HCT116 (cell line): ENCODE measurements around the gene ERC2. TPM values are rescaled to one million over a fixed set of nuclear protein-coding genes. Genes with fewer than 3 reads are reported as not detected.

Source experiments
- ATAC-seq: fragments of 200-7000 bp; cut with Tn5 transposase; 2 replicates; pipeline ENCODE4 v1.9.1; 2020; ENCODE audit warnings: mild to moderate bottlenecking, moderate library complexity
- BruUV-seq: library from RNA; stranded (reverse); fragments of 400-500 nt; replicated peaks from 2 replicates; lab custom pipeline; 2021; lab: Mats Ljungman, UMichigan
- CTCF ChIA-PET: fragments of 300-600 bp; sonication (Branson Sonifier 250); formaldehyde crosslinking; loops from one replicate; lab custom pipeline; 2021; ENCODE audit warnings: antibody characterized with exemption; lab: Charles Lee
- POLR2A ChIA-PET: fragments of 300-600, 350-600 bp; sonication (Branson Sonifier 250); formaldehyde crosslinking; loops from one replicate; lab custom pipeline; 2021; ENCODE audit warnings: antibody characterized with exemption; lab: Charles Lee
- RAD21 ChIA-PET, 2 experiments: fragments of 300-600 bp; sonication (Branson Sonifier 250); formaldehyde crosslinking; loops; one replicate each; lab custom pipeline; 2023; ENCODE audit warnings: low total read pairs in 2 of 2; ENCODE audit not compliant: uncharacterized antibody in 2 of 2, unreplicated experiment in 2 of 2, low non-redundant PET in 1 of 2; lab: Charles Lee
- DNase-seq: peaks from one replicate; pipeline ENCODE4 v3.0.0-alpha.2; 2010; ENCODE audit warnings: low read depth, low spot score
- H2AFZ ChIP-seq: fragments of 200-600 bp; shearing (Covaris generic), sonication (generic); 2 replicates; pipeline ENCODE4 v1.6.1; 2017; ENCODE audit warnings: low read depth, mixed run types, mixed read lengths, antibody characterized with exemption, low read length; ENCODE audit not compliant: poor library complexity, severe bottlenecking
- H3K27ac ChIP-seq: 2 replicates; pipeline ENCODE4 v1.5.1; 2012; ENCODE audit warnings: low read depth, low read length
- H3K27me3 ChIP-seq: fragments of 200-600 bp; sonication (generic); 2 replicates; pipeline ENCODE4 v1.6.1; 2016; ENCODE audit warnings: mixed run types, low read length, mixed read lengths; ENCODE audit not compliant: insufficient read depth
- H3K36me3 ChIP-seq, 2 experiments: fragments of 200-500 bp in 1 of 2; fragments of 200-600 bp in 1 of 2; sonication (Bioruptor generic) in 1 of 2; sonication (generic) in 1 of 2; 2 replicates each; pipeline versions ENCODE4 v1.5.1 to v1.6.1; 2014 to 2016; ENCODE audit warnings: low read length in 2 of 2, inconsistent platforms in 1 of 2, mixed read lengths in 1 of 2, mixed run types in 1 of 2; ENCODE audit not compliant: insufficient read depth in 2 of 2, control insufficient read depth in 1 of 2
- H3K4me1 ChIP-seq, 2 experiments: fragments of 200-600 bp in 1 of 2; sonication (generic) in 1 of 2; 2 replicates each; pipeline versions ENCODE4 v1.5.1 to v1.6.1; 2012 to 2017; ENCODE audit warnings: low read length in 2 of 2, inconsistent platforms in 1 of 2, mild to moderate bottlenecking in 1 of 2, mixed read lengths in 1 of 2, mixed run types in 1 of 2, moderate library complexity in 1 of 2; ENCODE audit not compliant: insufficient read depth in 2 of 2, control insufficient read depth in 1 of 2
- H3K4me2 ChIP-seq: fragments of 200-600 bp; sonication (generic); 2 replicates; pipeline ENCODE4 v1.6.1; 2017; ENCODE audit warnings: mixed run types, low read length, mixed read lengths
- H3K4me3 ChIP-seq, 2 experiments: fragments of 200-600 bp in 1 of 2; sonication (generic) in 1 of 2; replicated peaks in 1 of 2; 2 replicates each; pipeline ENCODE4 v1.5.1; 2011 to 2016; ENCODE audit warnings: low read length in 2 of 2, control low read depth in 1 of 2, low read depth in 1 of 2, mild to moderate bottlenecking in 1 of 2, mixed read lengths in 1 of 2, mixed run types in 1 of 2
- H3K79me2 ChIP-seq: fragments of 200-600 bp; sonication (generic); 2 replicates; pipeline ENCODE4 v1.6.1; 2017; ENCODE audit warnings: mild to moderate bottlenecking, mixed run types, low read length, moderate library complexity, mixed read lengths; ENCODE audit not compliant: insufficient read depth
- H3K9ac ChIP-seq: fragments of 200-600 bp; sonication (generic); 2 replicates; pipeline ENCODE4 v1.6.1; 2016; ENCODE audit warnings: low read length, mixed read lengths
- H3K9me2 ChIP-seq: fragments of 200-600 bp; sonication (generic), shearing (Covaris generic); 2 replicates; pipeline ENCODE4 v1.6.1; 2017; ENCODE audit warnings: mixed run types, mild to moderate bottlenecking, moderate library complexity; ENCODE audit not compliant: insufficient read depth
- H3K9me3 ChIP-seq, 2 experiments: fragments of 200-500 bp in 1 of 2; fragments of 200-600 bp in 1 of 2; sonication (Bioruptor generic) in 1 of 2; sonication (generic) in 1 of 2; 2 replicates each; pipeline ENCODE4 v1.6.1; 2014 to 2017; ENCODE audit warnings: low read length in 2 of 2, mixed read lengths in 2 of 2, inconsistent platforms in 1 of 2, low read depth in 1 of 2, mild to moderate bottlenecking in 1 of 2, mixed run types in 1 of 2, moderate library complexity in 1 of 2; ENCODE audit not compliant: control insufficient read depth in 1 of 2, insufficient read depth in 1 of 2
- H4K20me1 ChIP-seq: fragments of 200-600 bp; sonication (generic), shearing (Covaris generic); 2 replicates; pipeline ENCODE4 v1.6.1; 2017; ENCODE audit warnings: mixed run types, mild to moderate bottlenecking, moderate library complexity; ENCODE audit not compliant: insufficient read depth
- CBX3 ChIP-seq: IDR thresholded peaks from 2 replicates; pipeline ENCODE4 v1.6.1; 2012; ENCODE audit warnings: low read depth
- CEBPB ChIP-seq: IDR thresholded peaks from 2 replicates; pipeline ENCODE4 v1.6.1; 2012; ENCODE audit warnings: low read depth
- EGR1 ChIP-seq: IDR thresholded peaks from 2 replicates; pipeline ENCODE4 v1.6.1; 2012; ENCODE audit warnings: low read depth
- ELF1 ChIP-seq: IDR thresholded peaks from 2 replicates; pipeline ENCODE4 v1.6.1; 2012; ENCODE audit warnings: low read depth, borderline replicate concordance
- EZH2 ChIP-seq: fragments of 200-600 bp; sonication (generic); IDR thresholded peaks from 2 replicates; pipeline ENCODE4 v1.6.1; 2017; ENCODE audit warnings: antibody characterized with exemption, mixed run types
- FOSL1 ChIP-seq: IDR thresholded peaks from 2 replicates; pipeline ENCODE4 v1.6.1; 2012; ENCODE audit warnings: low read depth
- JUND ChIP-seq: IDR thresholded peaks from 2 replicates; pipeline ENCODE4 v1.6.1; 2012
- POLR2A ChIP-seq: IDR thresholded peaks from 2 replicates; pipeline ENCODE4 v1.7.0; 2011; ENCODE audit warnings: borderline replicate concordance; ENCODE audit not compliant: insufficient read depth, insufficient read length; ENCODE audit errors: extremely low read depth
- POLR2AphosphoS5 ChIP-seq: IDR thresholded peaks from 2 replicates; pipeline ENCODE4 v1.6.1; 2011; ENCODE audit warnings: mild to moderate bottlenecking, low read depth, low read length, moderate library complexity
- RAD21 ChIP-seq: IDR thresholded peaks from 2 replicates; pipeline ENCODE4 v1.6.1; 2012; ENCODE audit warnings: low read depth, mild to moderate bottlenecking
- YY1 ChIP-seq: IDR thresholded peaks from 2 replicates; pipeline ENCODE4 v1.6.1; 2011; ENCODE audit warnings: low read length, low read depth, moderate library complexity, mild to moderate bottlenecking; ENCODE audit not compliant: insufficient replicate concordance; ENCODE audit errors: extremely low read depth
- ZFX ChIP-seq: fragments of 450-650 bp; IDR thresholded peaks from 2 replicates; pipeline ENCODE4 v1.6.1; 2017
- ZNF274 ChIP-seq: fragments of 200-500 bp; sonication (Bioruptor generic); IDR thresholded peaks from 2 replicates; pipeline ENCODE4 v1.6.1; 2014; ENCODE audit warnings: mild to moderate bottlenecking, low read depth, low read length, inconsistent platforms
- intact Hi-C: fragments of 100-400 bp; cut with micrococcal nuclease; formaldehyde crosslinking; loops from 2 replicates; pipeline ENCODE4 v1.10.0; 2022
- total RNA-seq: library from RNA; stranded (reverse); gene quantifications from one replicate; pipeline ENCODE4 v1.2.1, GENCODE V29; 2021; ENCODE audit not compliant: unreplicated experiment
- TF ChIP-seq, protein P1 (sequence below): IDR thresholded peaks from 2 replicates; pipeline ENCODE4 v1.6.1; 2011; ENCODE audit warnings: mild to moderate bottlenecking, low read length, moderate library complexity; ENCODE audit not compliant: insufficient replicate concordance; ENCODE audit errors: extremely low read depth
- TF ChIP-seq, protein P2 (sequence below): IDR thresholded peaks from 2 replicates; pipeline ENCODE4 v1.6.1; 2012
- TF ChIP-seq, protein P3 (sequence below), 3 experiments: fragments of 200-600 bp in 1 of 3; sonication (generic) in 1 of 3; IDR thresholded peaks in 2 of 3; conservative IDR thresholded peaks in 1 of 3; 2 replicates each; pipeline ENCODE4 v1.5.1; 2012 to 2017; ENCODE audit warnings: low read depth in 2 of 3, low read length in 2 of 3, antibody characterized with exemption in 1 of 3, borderline replicate concordance in 1 of 3, control low read depth in 1 of 3, mild to moderate bottlenecking in 1 of 3, mixed read lengths in 1 of 3, mixed run types in 1 of 3, moderate library complexity in 1 of 3; ENCODE audit not compliant: insufficient read depth in 1 of 3
- TF ChIP-seq, protein P4 (sequence below): IDR thresholded peaks from 2 replicates; pipeline ENCODE4 v1.6.1; 2012

The ERC2 gene
- total RNA-seq, 1 experiment from 2014 or later = not detected

DNA sequence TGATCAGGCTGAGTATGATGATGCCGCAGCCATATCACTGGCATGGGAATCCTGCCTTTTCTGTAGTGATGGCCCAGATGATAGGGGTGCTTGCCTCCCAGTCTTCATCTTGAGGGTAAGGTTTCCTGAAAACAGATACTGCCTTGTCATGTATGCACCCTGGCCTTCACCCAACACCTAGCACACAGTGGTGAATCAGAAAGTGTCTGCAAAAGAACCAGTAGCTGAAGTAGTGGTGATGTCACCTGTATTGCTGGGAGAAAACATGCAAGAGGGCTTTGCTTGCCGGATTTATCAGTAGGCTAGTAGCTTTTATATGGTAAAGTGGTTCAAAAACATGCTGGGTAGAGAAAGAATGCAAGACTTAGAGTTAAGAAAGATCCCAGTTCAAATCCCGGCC is 561.4 kb downstream of the ERC2 start:
- H3K79me2 ChIP-seq = no peaks in the 10 kb centered on the region
- intact Hi-C loops = no loop called here
- H3K9me3 ChIP-seq = no peaks in the 10 kb centered on the region; a peak in 1 of 4 replicates
- TF ChIP-seq ELF1 (no peak), CBX3 (no peak)
- H3K4me1 ChIP-seq = no peaks in the 10 kb centered on the region
- H4K20me1 ChIP-seq = no peaks in the 10 kb centered on the region
- no peaks in the 10 kb centered on the region for H3K36me3 ChIP-seq
- no peak overlapping the region for H3K9ac ChIP-seq
- BruUV-seq = no TSS peak
- H3K27me3 ChIP-seq = no peaks in the 10 kb centered on the region
- ChIA-PET RAD21 (no interaction called here), POLR2A (no interaction called here), CTCF (no interaction called here)
- no peak overlapping the region for H3K4me3 ChIP-seq
- H3K9me2 ChIP-seq = no peaks in the 10 kb centered on the region
- no peak overlapping the region for H3K4me2 ChIP-seq
- H2AFZ ChIP-seq = no peak overlapping the region
- H3K27ac ChIP-seq = no peak overlapping the region
- DNase-seq (no peak), ATAC-seq (no peak)

DNA sequence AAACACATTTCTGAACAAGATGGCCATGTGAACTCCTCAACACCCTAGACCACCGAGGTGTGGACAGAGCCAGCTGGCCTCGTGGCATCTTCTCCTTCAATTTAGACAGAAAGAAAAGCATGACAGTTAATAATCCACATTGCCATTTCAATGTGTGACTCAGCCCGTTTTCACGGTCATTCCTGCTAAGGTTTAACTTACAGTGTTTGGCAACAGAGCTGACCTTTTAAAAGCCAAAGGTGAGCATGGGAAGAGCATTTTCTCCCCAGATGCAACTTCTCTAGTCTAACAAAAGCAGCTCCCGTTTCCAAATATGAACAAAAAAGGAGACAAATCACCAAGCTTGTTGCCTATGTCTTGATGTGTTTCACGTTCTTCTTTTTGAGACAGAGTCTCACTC is 563.6 kb downstream of the ERC2 start:
- no peaks in the 10 kb centered on the region for H4K20me1 ChIP-seq
- CTCF ChIA-PET = no interaction called here
- no peak overlapping the region for H3K9ac ChIP-seq
- ATAC-seq (no peak), DNase-seq (no peak)
- no peak overlapping the region for H3K4me2 ChIP-seq
- no peaks in the 10 kb centered on the region for H3K79me2 ChIP-seq
- no peak overlapping the region for H3K4me3 ChIP-seq
- intact Hi-C loops = no loop called here
- no peaks in the 10 kb centered on the region; a peak in 1 of 4 replicates for H3K9me3 ChIP-seq
- H3K27ac ChIP-seq = no peak overlapping the region
- no TSS peak for BruUV-seq
- RAD21 ChIA-PET = no interaction called here
- POLR2A ChIA-PET = no interaction called here
- H3K4me1 ChIP-seq = no peaks in the 10 kb centered on the region
- no peaks in the 10 kb centered on the region for H3K27me3 ChIP-seq
- no peaks in the 10 kb centered on the region for H3K36me3 ChIP-seq
- H3K9me2 ChIP-seq = no peaks in the 10 kb centered on the region
- H2AFZ ChIP-seq = no peak overlapping the region
- TF ChIP-seq YY1 (no peak), CEBPB (no peak), POLR2A (no peak), ZFX (no peak), EZH2 (no peak), JUND (no peak), POLR2AphosphoS5 (no peak), FOSL1 (no peak), CBX3 (no peak), ZNF274 (no peak), RAD21 (no peak), EGR1 (no peak)
- TF ChIP-seq, protein P1, sequence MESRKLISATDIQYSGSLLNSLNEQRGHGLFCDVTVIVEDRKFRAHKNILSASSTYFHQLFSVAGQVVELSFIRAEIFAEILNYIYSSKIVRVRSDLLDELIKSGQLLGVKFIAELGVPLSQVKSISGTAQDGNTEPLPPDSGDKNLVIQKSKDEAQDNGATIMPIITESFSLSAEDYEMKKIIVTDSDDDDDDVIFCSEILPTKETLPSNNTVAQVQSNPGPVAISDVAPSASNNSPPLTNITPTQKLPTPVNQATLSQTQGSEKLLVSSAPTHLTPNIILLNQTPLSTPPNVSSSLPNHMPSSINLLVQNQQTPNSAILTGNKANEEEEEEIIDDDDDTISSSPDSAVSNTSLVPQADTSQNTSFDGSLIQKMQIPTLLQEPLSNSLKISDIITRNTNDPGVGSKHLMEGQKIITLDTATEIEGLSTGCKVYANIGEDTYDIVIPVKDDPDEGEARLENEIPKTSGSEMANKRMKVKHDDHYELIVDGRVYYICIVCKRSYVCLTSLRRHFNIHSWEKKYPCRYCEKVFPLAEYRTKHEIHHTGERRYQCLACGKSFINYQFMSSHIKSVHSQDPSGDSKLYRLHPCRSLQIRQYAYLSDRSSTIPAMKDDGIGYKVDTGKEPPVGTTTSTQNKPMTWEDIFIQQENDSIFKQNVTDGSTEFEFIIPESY = no peak
- TF ChIP-seq, protein P2, sequence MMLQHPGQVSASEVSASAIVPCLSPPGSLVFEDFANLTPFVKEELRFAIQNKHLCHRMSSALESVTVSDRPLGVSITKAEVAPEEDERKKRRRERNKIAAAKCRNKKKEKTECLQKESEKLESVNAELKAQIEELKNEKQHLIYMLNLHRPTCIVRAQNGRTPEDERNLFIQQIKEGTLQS = no peak
- TF ChIP-seq, protein P3, sequence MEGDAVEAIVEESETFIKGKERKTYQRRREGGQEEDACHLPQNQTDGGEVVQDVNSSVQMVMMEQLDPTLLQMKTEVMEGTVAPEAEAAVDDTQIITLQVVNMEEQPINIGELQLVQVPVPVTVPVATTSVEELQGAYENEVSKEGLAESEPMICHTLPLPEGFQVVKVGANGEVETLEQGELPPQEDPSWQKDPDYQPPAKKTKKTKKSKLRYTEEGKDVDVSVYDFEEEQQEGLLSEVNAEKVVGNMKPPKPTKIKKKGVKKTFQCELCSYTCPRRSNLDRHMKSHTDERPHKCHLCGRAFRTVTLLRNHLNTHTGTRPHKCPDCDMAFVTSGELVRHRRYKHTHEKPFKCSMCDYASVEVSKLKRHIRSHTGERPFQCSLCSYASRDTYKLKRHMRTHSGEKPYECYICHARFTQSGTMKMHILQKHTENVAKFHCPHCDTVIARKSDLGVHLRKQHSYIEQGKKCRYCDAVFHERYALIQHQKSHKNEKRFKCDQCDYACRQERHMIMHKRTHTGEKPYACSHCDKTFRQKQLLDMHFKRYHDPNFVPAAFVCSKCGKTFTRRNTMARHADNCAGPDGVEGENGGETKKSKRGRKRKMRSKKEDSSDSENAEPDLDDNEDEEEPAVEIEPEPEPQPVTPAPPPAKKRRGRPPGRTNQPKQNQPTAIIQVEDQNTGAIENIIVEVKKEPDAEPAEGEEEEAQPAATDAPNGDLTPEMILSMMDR (IDR thresholded peaks at IDR 0.05 in 2 of 3, conservative IDR thresholded peaks at IDR 0.05 in 1 of 3; ENCODE audit: borderline replicate concordance in 1 of 3, insufficient read depth in 1 of 3, low read depth in 2 of 3, low read length in 2 of 3) = no peak
- TF ChIP-seq, protein P4, sequence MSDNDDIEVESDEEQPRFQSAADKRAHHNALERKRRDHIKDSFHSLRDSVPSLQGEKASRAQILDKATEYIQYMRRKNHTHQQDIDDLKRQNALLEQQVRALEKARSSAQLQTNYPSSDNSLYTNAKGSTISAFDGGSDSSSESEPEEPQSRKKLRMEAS = no peak
